ENCODE data around the gene PRPF19. TPM values are rescaled to one million over a fixed set of nuclear protein-coding genes. Genes with fewer than 3 reads are reported as not detected.

Gene PRPF19
- total RNA-seq, 4 donors from 2014 or later: 50.2 to 73.6 (median 60.5) TPM

- peak overlapping the region in 2 of 4 donors; percentile 49 to 67 for H3K27ac ChIP-seq
- peaks cover 0 to 32% of the 10 kb centered on the region in 2 donors for H3K36me3 ChIP-seq
- WGBS, 2 donors (ENCODE audit: low coverage in 1 of 2): 67 to 81% methylated on average over 3 to 4 of the region's 5 CpGs
- H3K9me3 ChIP-seq: no peaks in the 10 kb centered on the region
- H3K27me3 ChIP-seq: no peaks in the 10 kb centered on the region
- TF ChIP-seq EP300 (IDR thresholded peaks at IDR 0.05): no peak
- no peak for TF ChIP-seq POLR2AphosphoS5 (IDR thresholded peaks at IDR 0.05)
- TF ChIP-seq POLR2A (IDR thresholded peaks at IDR 0.05): no peak
- no peak for TF ChIP-seq CTCF (IDR thresholded peaks at IDR 0.05)
- H3K4me1 ChIP-seq: peaks cover 0 to 57% (median 12%) of the 10 kb centered on the region in 3 donors
- ATAC-seq: no peak
- no peak overlapping the region for H3K4me3 ChIP-seq
Measured at GRCh38 chr11:60948250-60948649, 41.9 kb upstream of the PRPF19 start.

DNA sequence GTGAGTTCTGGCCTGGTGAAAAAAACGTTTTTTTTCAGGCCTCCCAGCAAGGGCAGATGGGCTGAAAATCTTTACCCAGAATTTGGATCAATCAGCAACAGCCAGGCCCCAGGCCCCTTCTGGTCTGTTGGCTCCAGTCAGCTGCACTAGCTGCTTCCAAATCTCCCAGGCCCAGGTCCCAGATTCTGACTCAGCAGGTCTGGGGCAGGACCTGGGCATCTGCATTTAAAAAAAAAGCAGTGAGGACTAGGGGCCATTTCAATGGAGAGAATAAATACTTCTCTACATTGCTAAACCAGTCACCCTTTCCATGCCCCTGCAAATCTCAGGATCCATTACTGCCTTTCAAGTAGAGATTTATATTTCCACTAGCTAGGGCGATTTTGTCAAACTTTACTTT lies 41.3 kb upstream of the PRPF19 start:
- no peaks in the 10 kb centered on the region for H3K27me3 ChIP-seq
- no peak for ATAC-seq
- H3K27ac ChIP-seq: peak overlapping the region in 1 of 4 donors; percentile 12
- no peaks in the 10 kb centered on the region for H3K9me3 ChIP-seq
- peaks cover 0 to 38% of the 10 kb centered on the region in 2 donors for H3K36me3 ChIP-seq
- H3K4me3 ChIP-seq: no peak overlapping the region
- TF ChIP-seq POLR2AphosphoS5 (IDR thresholded peaks at IDR 0.05): no peak
- TF ChIP-seq POLR2A (IDR thresholded peaks at IDR 0.05): no peak
- TF ChIP-seq CTCF (IDR thresholded peaks at IDR 0.05): no peak
- TF ChIP-seq EP300 (IDR thresholded peaks at IDR 0.05): no peak
- H3K4me1 ChIP-seq: peaks cover 0 to 52% (median 12%) of the 10 kb centered on the region in 3 donors
- 44 to 89% methylated on average over 1 to 2 of the region's 2 CpGs for WGBS, 2 donors (ENCODE audit: low coverage in 1 of 2)

GRCh38 chr11:60946601-60947264 lies 40.3 kb upstream of the PRPF19 start:
- H3K36me3 ChIP-seq: peaks cover 0 to 48% of the 10 kb centered on the region in 2 donors
- H3K9me3 ChIP-seq: no peaks in the 10 kb centered on the region
- ATAC-seq: no peak
- 51 to 87% methylated on average over 6 to 7 of the region's 15 CpGs for WGBS, 2 donors (ENCODE audit: low coverage in 1 of 2)
- no peak overlapping the region for H3K4me3 ChIP-seq
- no peaks in the 10 kb centered on the region for H3K27me3 ChIP-seq
- TF ChIP-seq EP300 (IDR thresholded peaks at IDR 0.05) (no peak), POLR2A (IDR thresholded peaks at IDR 0.05) (no peak), CTCF (IDR thresholded peaks at IDR 0.05) (no peak), POLR2AphosphoS5 (IDR thresholded peaks at IDR 0.05) (no peak)
- peak overlapping the region in 1 of 4 donors; percentile 28 for H3K27ac ChIP-seq
- peaks cover 0 to 44% (median 12%) of the 10 kb centered on the region in 3 donors for H3K4me1 ChIP-seq

DNA sequence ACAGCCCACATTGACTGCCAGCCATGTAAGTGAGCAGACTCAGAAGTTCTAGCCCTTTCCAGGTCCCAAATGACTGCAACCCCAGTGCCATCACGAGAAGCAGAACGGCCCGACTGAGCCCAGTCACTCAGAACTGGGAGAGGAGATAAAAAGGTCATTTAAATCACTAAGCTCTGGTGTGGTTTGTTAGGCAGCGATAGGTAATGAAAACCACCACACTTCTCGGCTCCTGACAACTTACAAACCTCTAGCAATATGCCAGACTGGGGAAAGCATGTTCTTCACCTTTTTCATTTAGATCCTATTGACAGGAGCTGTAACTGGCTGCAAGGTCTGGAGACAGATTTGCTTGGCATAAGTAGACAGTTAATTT lies 38.9 kb upstream of the PRPF19 start:
- Histone ChIP-seq H3K27ac (no peak overlapping the region), H3K4me1 (peaks cover 0 to 29% (median 5%) of the 10 kb centered on the region in 3 donors), H3K9me3 (no peaks in the 10 kb centered on the region), H3K4me3 (no peak overlapping the region), H3K27me3 (no peaks in the 10 kb centered on the region), H3K36me3 (peaks cover 0 to 62% of the 10 kb centered on the region in 2 donors)
- WGBS, 2 donors (ENCODE audit: low coverage in 1 of 2): 92% methylated on average over 5 of the region's 5 CpGs; no CpG with 5 or more reads in 1 of the 2 donors
- TF ChIP-seq CTCF (IDR thresholded peaks at IDR 0.05) (no peak), POLR2A (IDR thresholded peaks at IDR 0.05) (no peak), POLR2AphosphoS5 (IDR thresholded peaks at IDR 0.05) (no peak), EP300 (IDR thresholded peaks at IDR 0.05) (no peak)
- ATAC-seq: no peak

Data from gastroesophageal sphincter (tissue), 4 donors.